Measurements from ENCODE around the gene TRPM8.
"Not testable (repeated sequence)": the region's sequence is repeated elsewhere in the genome, so short reads cannot be mapped to it uniquely, and the experiment has no call there.

TRPM8 gene

DNA sequence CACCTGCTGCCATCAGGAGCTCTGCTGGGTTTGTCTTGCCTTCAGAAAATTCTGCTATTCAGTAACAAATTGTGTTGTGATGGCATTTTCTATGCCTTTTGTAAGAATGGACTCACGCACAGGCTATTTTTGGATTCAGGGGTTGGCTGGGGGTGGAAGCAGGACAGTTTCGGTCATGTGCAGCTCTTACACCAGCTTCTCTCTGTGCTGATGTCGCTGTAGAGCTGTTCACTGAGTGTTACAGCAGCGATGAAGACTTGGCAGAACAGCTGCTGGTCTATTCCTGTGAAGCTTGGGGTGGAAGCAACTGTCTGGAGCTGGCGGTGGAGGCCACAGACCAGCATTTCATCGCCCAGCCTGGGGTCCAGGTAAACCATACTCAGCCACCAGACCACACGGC lies 49.2 kb downstream of the TRPM8 start:
- TF ChIP-seq, protein P1, sequence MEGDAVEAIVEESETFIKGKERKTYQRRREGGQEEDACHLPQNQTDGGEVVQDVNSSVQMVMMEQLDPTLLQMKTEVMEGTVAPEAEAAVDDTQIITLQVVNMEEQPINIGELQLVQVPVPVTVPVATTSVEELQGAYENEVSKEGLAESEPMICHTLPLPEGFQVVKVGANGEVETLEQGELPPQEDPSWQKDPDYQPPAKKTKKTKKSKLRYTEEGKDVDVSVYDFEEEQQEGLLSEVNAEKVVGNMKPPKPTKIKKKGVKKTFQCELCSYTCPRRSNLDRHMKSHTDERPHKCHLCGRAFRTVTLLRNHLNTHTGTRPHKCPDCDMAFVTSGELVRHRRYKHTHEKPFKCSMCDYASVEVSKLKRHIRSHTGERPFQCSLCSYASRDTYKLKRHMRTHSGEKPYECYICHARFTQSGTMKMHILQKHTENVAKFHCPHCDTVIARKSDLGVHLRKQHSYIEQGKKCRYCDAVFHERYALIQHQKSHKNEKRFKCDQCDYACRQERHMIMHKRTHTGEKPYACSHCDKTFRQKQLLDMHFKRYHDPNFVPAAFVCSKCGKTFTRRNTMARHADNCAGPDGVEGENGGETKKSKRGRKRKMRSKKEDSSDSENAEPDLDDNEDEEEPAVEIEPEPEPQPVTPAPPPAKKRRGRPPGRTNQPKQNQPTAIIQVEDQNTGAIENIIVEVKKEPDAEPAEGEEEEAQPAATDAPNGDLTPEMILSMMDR (IDR thresholded peaks at IDR 0.05; ENCODE audit: extremely low read depth, missing control alignments), result no peak
- DNase-seq (ENCODE audit: low spot score), result no peak

GRCh38 chr2:233967164-233967563 lies 50.0 kb downstream of the TRPM8 start:
- TF ChIP-seq, protein P1 (IDR thresholded peaks at IDR 0.05; ENCODE audit: extremely low read depth, missing control alignments), result no peak
- DNase-seq (ENCODE audit: low spot score), result no peak

GRCh38 chr2:233968556-233968955 lies 51.4 kb downstream of the TRPM8 start:
- TF ChIP-seq, protein P1 (IDR thresholded peaks at IDR 0.05; ENCODE audit: extremely low read depth, missing control alignments), result no peak
- DNase-seq (ENCODE audit: low spot score), result no peak

DNA sequence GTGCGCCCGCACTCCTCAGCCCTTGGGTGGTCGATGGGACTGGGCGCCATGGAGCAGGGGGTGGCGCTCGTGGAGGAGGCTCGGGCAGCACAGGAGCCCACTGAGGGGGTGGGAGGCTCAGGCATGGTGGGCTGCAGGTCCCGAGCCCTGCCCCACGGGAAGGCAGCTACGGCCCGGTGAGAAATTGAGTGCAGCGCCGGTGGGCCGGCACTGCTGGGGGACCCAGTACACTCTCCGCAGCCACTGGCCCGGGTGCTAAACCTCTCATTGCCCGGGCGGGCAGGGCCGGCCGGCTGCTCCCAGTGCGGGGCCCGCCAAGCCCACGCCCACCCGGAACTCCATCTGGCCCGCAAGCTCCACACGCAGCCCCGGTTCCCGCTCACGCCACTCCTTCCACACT lies 55.3 kb downstream of the TRPM8 start:
- DNase-seq (ENCODE audit: low spot score), result not testable (repeated sequence)

DNA sequence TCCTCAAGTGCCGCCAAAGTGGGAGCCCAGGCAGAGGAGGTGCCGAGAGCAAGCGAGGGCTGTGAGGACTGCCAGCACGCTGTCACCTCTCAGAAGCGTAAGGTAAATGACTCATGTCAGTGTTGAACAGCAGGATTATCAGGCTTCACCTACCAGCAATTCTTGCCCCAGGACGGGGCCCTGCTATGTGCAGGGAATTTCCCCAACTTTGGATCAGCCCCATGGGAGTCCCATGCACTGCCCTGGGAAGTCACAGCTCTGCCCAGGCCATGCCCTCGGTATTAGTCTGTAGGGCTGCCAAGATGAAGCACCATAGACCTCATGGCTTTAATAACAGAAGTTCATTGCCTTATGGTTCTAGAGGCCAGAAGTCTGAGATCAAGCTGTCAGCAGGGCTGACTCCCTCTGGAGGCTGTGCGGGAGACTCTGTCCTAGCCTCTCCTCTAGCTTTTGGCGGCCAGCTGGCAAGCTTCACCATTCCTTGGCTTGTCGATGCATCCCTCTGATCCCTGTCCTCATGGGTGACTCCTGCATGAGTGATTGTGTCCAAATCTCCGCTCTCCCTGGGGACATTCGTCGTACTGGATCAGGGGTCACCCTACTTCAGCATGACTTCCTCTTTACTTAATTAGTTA lies 55.9 kb downstream of the TRPM8 start:
- DNase-seq (ENCODE audit: low spot score), result no peak
- TF ChIP-seq, protein P1 (IDR thresholded peaks at IDR 0.05; ENCODE audit: extremely low read depth, missing control alignments), result no peak

DNA sequence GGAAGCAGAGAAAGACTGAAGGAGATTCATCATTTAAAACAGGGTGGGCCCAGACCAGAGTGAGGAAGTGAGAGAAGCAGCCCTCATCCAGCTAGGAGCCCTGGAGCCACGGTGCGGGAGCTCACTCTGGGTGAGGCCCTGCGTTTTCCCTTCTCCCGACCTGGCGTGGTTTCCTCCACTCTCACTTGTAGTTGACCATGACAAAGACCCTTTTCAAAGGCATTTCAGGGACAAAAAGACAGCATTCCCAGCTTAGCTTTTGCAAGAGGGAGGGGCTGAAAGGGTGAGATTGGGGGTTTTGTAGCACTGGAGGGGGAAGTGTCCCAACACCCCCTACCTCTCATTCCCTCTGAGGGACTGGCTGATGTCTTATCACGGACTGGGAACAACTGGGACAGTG lies 56.6 kb downstream of the TRPM8 start:
- no peak for DNase-seq (ENCODE audit: low spot score)
- TF ChIP-seq, protein P1 (IDR thresholded peaks at IDR 0.05; ENCODE audit: extremely low read depth, missing control alignments), result no peak

DNA sequence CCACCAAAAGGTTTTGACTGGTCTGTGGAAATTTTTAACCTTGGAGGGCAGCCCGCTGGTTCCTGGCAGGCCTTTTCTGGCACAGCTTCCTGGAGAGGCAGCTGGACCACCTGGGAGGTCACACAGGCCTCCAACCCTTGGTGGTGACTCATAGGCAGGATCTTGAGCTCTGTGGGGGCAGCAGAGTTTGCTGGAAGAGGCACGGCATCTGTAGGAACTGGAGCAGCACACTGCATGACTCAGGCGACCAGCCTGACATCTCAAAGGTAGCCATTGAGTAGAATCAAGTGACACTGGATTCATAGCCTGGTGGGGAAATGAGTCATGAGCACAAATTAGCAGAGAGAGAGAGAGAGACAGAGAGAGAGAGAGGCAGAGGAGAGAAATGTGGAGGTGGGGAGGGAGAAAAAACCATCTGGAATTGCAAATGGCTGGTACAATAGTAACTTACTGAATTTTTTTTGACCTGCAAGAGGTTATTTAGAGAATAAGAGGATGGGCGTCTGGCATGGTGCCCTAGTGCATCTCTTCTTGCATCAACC lies 57.4 kb downstream of the TRPM8 start:
- TF ChIP-seq, protein P1 (IDR thresholded peaks at IDR 0.05; ENCODE audit: extremely low read depth, missing control alignments), result no peak
- DNase-seq (ENCODE audit: low spot score), result no peak

GRCh38 chr2:233976087-233976486 lies 58.9 kb downstream of the TRPM8 start:
- DNase-seq (ENCODE audit: low spot score), result no peak
- TF ChIP-seq, protein P1 (IDR thresholded peaks at IDR 0.05; ENCODE audit: extremely low read depth, missing control alignments), result no peak
